Measurements from ENCODE around the gene MPIG6B.

GRCh38 chr6:31737315-31737990 lies 14.3 kb downstream of the MPIG6B start:
- TF ChIP-seq CTCF (IDR thresholded peaks at IDR 0.05; ENCODE audit: low read depth, low read length, poor library complexity, severe bottlenecking) (no peak), EZH2phosphoT487 (IDR thresholded peaks at IDR 0.05; ENCODE audit: borderline replicate concordance, low read length) (no peak)
